ENCODE data around the gene POGZ. TPM values are rescaled to one million over a fixed set of nuclear protein-coding genes. Genes with fewer than 3 reads are reported as not detected.

The POGZ gene
- total and polyA plus RNA-seq, 2 of the 4 experiments (the other 2 are of a cell fraction), result 20.8 to 33.5 TPM

DNA sequence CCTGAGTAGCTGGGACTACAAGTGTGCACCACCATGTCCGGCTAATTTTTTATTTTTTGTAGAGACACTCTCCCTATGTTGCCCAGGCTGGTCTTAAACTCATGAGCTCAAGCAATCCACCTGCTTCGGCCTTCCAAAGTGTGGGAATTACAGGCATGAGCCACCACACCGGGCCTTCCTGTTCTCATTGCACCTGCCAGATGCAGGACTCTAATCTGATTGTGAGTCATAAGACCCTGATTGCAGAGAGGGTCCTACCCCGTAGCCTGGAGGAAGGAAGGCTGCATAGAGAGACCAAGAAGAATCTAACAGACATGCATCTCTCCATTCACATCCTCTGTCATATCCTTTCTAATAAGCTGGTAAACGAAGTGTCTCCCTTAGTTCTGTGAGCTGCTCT lies 32.3 kb upstream of the POGZ start:
- Histone ChIP-seq H2BK5ac (ENCODE audit: low read depth, low read length, poor library complexity, severe bottlenecking) (no peak overlapping the region), H3K23ac (ENCODE audit: low read depth, low read length) (no peak overlapping the region), H3K9ac (ENCODE audit: low read depth, low read length) (no peak overlapping the region), H2AK5ac (ENCODE audit: low read depth, low read length) (no peak overlapping the region), H2BK120ac (ENCODE audit: low read depth, low read length) (no peak overlapping the region), H3K79me1 (ENCODE audit: low read depth in 1 of 2, low read length in 2 of 2) (no peaks in the 10 kb centered on the region), H3K56ac (ENCODE audit: extremely low read depth, insufficient read depth, low read length) (no peak overlapping the region), H3K9me1 (ENCODE audit: insufficient read depth, low read length) (peaks cover 3% of the 10 kb centered on the region; the same call in 1 of the 2 replicates), H3K18ac (ENCODE audit: low read depth, low read length) (no peak overlapping the region), H3K4me1 (ENCODE audit: control insufficient read depth, insufficient read depth, low read length) (peaks cover 3% of the 10 kb centered on the region), H3K4me3 (ENCODE audit: insufficient read depth, low read depth, low read length) (no peak overlapping the region), H4K5ac (ENCODE audit: low read depth, low read length) (no peak overlapping the region), H4K20me1 (ENCODE audit: insufficient read depth, low read length) (no peaks in the 10 kb centered on the region), H3K9me3 (ENCODE audit: control insufficient read depth, insufficient read depth, low read length) (no peaks in the 10 kb centered on the region), H4K91ac (ENCODE audit: insufficient read depth, low read depth, low read length) (no peak overlapping the region), H2AFZ (replicated peaks; ENCODE audit: low read length, poor library complexity) (no peak overlapping the region), H2BK15ac (ENCODE audit: low read depth, low read length) (no peak overlapping the region), H3K14ac (replicated peaks; ENCODE audit: low read depth, low read length) (no peak overlapping the region), H4K8ac (ENCODE audit: low read depth in 2 of 2, low read length in 2 of 2) (no peak overlapping the region), H2BK20ac (ENCODE audit: low read depth, low read length) (no peak overlapping the region), H3K4me2 (ENCODE audit: low read depth, low read length) (no peak overlapping the region), H3K4ac (ENCODE audit: low read depth, low read length) (no peak overlapping the region), H3K27ac (ENCODE audit: insufficient read depth, low read length) (no peak overlapping the region), H2AK9ac (replicated peaks; ENCODE audit: low read depth, low read length, poor library complexity) (no peak overlapping the region), H3K27me3 (ENCODE audit: control insufficient read depth, insufficient read depth, low read length) (peaks cover 2% of the 10 kb centered on the region), H3K36me3 (ENCODE audit: control insufficient read depth, insufficient read depth, low read length) (no peaks in the 10 kb centered on the region)
- no peak for DNase-seq
- dilution Hi-C loops (cut with HindIII; ENCODE audit: low sequenced_read_pairs, unreplicated experiment), result no loop called here
- intact Hi-C loops (cut with micrococcal nuclease), result no loop called here
- ChIA-PET CTCF (no interaction called here), POLR2A (ENCODE audit: unreplicated experiment) (no interaction called here)
- WGBS, 2 experiments (ENCODE audit: extremely low coverage in 2 of 2, insufficient read length in 1 of 2), result no CpG with 5 or more reads among the region's 5 CpGs
- BruUV-seq (replicated peaks), result no TSS peak
- in situ Hi-C loops (cut with MboI; ENCODE audit: low sequenced_read_pairs), result no loop called here
- ATAC-seq (ENCODE audit: low read depth), result no peak
- TF ChIP-seq POLR2A (IDR thresholded peaks at IDR 0.05; ENCODE audit: low read depth, low read length) (no peak), SMC3 (IDR thresholded peaks at IDR 0.05; ENCODE audit: low read depth, low read length) (no peak), MAFK (IDR thresholded peaks at IDR 0.05; ENCODE audit: low read depth, low read length) (no peak), BHLHE40 (IDR thresholded peaks at IDR 0.05; ENCODE audit: low read depth, low read length) (no peak), RAD21 (IDR thresholded peaks at IDR 0.05; ENCODE audit: low read length) (no peak), RCOR1 (IDR thresholded peaks at IDR 0.05; ENCODE audit: insufficient replicate concordance, low read length) (no peak), RFX5 (IDR thresholded peaks at IDR 0.05; ENCODE audit: low read depth, low read length) (no peak), MXI1 (IDR thresholded peaks at IDR 0.05; ENCODE audit: borderline replicate concordance, low read depth, low read length) (no peak), NFE2L2 (IDR thresholded peaks at IDR 0.05; ENCODE audit: low read depth, low read length) (no peak)
- TF ChIP-seq, protein P1, sequence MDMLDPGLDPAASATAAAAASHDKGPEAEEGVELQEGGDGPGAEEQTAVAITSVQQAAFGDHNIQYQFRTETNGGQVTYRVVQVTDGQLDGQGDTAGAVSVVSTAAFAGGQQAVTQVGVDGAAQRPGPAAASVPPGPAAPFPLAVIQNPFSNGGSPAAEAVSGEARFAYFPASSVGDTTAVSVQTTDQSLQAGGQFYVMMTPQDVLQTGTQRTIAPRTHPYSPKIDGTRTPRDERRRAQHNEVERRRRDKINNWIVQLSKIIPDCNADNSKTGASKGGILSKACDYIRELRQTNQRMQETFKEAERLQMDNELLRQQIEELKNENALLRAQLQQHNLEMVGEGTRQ (IDR thresholded peaks at IDR 0.05; ENCODE audit: low read depth, low read length), result no peak
- TF ChIP-seq, protein P2, sequence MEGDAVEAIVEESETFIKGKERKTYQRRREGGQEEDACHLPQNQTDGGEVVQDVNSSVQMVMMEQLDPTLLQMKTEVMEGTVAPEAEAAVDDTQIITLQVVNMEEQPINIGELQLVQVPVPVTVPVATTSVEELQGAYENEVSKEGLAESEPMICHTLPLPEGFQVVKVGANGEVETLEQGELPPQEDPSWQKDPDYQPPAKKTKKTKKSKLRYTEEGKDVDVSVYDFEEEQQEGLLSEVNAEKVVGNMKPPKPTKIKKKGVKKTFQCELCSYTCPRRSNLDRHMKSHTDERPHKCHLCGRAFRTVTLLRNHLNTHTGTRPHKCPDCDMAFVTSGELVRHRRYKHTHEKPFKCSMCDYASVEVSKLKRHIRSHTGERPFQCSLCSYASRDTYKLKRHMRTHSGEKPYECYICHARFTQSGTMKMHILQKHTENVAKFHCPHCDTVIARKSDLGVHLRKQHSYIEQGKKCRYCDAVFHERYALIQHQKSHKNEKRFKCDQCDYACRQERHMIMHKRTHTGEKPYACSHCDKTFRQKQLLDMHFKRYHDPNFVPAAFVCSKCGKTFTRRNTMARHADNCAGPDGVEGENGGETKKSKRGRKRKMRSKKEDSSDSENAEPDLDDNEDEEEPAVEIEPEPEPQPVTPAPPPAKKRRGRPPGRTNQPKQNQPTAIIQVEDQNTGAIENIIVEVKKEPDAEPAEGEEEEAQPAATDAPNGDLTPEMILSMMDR (conservative IDR thresholded peaks at IDR 0.05; ENCODE audit: low read depth, low read length), result no peak
- TF ChIP-seq, protein P3, sequence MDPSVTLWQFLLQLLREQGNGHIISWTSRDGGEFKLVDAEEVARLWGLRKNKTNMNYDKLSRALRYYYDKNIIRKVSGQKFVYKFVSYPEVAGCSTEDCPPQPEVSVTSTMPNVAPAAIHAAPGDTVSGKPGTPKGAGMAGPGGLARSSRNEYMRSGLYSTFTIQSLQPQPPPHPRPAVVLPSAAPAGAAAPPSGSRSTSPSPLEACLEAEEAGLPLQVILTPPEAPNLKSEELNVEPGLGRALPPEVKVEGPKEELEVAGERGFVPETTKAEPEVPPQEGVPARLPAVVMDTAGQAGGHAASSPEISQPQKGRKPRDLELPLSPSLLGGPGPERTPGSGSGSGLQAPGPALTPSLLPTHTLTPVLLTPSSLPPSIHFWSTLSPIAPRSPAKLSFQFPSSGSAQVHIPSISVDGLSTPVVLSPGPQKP (IDR thresholded peaks at IDR 0.05; ENCODE audit: borderline replicate concordance, low read depth, low read length), result no peak

All from IMR-90 (cell line).